GM19023 (cell line): Measurements from ENCODE around the gene ANKS3.

Experiments
- ATAC-seq: cut with Tn5 transposase; IDR thresholded peaks from one replicate; pipeline ENCODE4 v1.9.1; 2021; ENCODE audit warnings: mild to moderate bottlenecking, moderate library complexity; ENCODE audit not compliant: unreplicated experiment

The ANKS3 gene

DNA sequence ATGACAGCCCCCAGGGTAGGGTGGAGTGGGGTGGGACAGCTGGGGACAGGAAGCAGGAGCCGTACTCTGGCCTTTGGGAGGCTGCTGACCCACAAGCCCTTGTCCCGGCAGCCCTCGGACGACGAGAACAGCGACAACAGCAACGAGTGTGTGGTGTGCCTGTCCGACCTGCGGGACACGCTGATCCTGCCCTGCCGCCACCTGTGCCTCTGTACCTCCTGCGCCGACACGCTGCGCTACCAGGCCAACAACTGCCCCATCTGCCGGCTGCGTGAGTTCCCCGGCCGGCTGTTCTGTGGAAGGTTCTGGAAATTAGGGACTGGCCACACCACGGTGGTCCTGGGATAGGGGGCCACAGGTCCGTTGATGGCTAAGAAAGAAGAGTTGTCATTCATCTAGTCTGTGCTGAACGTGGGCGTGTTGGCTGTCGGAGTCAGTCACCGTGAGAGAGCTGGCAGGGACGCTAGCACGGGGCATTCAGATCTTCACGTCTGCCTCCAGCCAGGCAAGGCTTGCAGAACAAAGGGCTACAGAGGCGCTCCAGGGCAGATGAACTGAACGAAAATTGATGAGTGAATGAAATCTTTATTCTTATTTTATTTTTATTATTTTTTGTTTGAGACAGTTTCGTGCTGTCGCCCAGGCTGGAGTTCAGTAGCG lies 60.6 kb downstream of the ANKS3 start:
- no peak for ATAC-seq

DNA sequence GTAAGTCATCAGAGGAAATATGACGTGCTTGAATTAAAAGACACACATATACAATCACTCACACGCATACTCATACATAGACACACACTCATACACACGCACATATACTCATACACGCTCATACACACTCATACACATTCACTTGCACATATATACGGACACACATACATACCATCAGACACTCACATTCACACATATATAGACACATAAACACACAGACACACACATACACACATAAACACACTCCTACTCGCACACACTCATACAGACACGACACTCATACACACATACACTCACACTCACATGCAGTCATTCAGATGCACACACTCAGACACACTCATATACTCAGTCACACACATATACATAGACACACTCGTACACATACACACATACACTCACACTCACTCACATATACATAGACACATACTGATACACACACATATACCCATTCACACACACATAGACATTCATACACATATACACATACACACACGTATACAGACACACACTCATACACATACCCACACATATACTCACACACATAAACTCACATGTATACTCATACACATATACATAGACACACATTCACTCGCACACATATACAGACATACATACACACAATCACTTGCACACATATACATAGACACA lies 65.6 kb downstream of the ANKS3 start:
- no peak for ATAC-seq

DNA sequence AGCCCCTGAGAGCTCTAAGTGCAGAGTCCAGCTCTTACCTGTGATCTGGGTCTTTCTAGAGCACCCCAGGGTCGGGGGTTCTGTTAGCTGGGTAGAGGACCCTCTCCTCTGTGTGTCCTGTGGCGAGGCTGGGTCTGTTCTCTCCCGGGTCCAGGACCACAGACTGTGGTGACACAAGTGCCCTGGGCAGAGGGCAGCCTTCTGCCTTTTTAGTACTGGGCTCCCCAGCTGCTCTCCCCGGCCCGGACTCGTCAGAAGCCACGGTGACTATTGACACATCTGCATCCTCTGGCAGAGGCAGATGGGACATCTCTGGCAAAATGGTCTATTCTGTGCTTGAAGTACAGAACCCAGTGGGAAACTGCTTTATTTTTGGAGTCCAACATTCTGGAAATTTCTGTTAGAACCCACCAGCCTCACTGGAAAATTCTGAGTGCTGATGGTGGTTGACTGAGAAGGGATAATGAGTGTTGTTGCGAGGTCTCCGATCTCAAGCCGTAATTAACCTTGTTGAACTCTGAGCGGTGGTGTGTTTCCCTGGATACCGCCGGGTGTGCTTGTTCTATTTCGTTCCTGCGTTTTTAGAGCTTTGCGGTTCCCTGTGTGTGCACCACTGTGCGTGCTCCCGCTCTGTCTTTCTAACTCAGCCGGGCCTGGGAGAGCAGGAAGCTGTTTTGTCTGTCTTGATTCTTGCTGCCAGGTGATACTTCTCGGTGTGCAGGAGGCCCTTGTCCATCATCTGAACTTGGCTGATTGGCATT lies 66.7 kb downstream of the ANKS3 start:
- no peak for ATAC-seq

DNA sequence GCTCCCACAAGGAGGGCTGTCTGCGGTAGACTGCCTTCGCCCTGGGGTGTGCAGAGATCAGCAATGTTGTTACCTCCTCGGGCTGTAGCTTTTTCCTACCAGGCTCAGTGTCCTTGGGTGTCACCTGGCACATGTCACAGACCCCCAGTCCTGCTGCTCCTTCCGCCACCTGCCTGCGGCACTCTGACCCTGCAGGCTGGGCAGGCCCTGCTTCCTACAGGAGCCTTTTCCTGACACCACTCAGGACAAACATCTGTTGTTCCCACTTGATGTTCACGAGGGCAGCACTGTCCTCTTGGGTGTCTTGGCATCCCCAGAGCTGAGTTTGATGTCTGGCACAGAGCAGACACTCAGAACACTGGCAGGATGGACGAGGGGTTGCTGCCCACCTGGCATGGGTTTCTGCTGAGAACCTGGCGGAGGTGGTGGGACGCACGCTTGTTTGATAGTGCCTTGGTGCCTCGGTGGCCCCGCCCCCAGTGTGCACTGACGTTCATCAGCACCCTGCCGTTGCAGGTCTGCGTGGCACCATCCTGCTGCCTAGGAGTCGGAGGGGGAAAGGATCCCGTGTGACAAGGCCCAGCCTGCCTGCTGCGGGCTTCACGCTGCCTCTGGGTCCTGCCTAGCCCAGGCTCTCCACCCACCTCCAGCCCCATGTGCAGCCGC lies 67.4 kb downstream of the ANKS3 start:
- no peak for ATAC-seq

DNA sequence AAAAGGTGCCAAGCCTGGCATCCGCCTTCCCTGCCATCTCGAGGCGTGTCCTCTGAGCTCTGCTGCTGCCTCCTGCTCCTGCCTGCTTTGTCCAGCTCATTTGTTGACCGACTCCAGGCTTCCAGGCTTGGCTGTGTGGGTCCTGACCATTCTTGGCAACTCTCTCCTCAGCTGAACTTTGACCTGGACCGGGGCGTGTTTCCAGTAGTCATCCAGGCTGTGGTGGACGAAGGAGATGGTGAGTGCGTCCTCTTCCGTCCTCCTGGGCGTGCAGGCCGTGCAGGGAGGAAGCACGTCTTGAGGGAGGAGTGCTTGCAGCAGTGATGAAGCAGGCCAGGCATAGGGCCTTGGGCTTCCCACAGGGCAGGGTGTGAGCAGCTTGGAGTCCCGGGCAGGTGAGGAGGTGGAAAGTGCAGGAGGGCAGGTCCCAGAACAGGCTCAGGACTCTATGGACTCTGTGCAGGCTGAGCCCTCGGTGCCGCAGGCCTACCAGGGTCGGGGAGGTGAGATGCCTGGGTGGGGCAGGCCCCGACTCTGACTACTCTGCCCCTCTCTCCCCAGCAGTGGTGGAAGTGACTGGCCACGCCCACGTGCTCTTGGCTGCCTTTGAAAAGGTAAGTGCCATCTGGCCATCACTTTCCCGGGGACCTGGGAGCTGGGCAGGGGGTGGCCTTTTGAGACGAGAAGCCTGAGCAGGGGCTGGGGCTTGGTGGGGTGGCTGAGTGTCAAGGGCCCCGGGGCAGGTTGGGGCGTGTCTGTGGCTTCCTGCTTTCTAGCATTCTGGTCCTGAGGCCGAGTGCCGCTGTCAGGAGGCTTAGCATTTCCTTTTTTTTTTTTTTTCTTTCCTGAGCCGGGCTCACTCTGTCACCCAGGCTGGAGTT lies 69.3 kb downstream of the ANKS3 start:
- ATAC-seq: no peak

DNA sequence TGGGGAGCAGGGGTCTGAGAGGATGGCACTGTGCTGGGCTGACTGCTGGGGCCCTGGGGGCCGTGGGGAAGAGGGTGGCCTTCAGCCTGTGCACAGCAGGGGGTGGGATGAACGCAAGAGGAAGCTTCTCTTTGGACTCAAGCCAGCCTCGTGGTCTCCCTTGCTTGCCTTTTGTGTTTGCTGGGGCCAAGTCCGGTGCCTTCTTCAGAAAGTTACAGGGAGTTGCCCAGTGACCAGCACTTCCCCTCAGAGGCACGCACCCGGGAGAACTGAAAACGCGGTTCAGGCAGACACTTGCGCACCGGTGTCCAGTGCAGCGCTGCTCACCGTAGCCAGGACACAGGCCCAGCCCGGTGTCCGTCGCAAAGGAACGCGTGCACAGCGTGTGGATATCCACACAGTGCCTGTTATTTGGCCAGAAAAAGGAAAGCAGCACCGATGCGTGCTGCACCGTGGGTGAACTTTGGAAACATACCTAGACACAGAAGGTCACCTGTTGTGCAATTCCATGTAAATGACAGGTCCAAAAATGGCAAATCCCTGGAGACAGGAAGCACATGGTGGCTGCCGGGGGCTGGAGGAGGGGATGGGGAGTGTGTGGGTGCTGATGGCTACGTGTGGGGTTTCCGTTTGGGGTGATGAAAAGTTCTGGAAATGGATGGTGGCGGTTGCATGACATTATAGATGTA lies 70.2 kb downstream of the ANKS3 start:
- no peak for ATAC-seq

DNA sequence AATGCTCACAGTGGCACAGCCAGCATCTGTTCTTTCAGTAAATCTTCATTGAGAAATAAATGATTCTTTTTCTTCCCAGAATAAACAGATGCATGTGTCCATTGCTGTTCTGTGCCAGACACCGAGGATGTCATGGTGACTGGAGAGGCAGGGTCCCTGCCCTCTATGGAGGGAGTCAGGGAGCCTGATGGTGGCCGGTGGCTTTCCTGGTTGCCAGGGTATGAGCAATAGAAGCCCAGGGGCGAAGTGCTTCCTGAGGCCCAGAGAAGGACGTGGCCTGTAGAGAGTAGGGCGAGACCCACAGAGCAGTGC lies 70.7 kb downstream of the ANKS3 start:
- ATAC-seq: no peak

DNA sequence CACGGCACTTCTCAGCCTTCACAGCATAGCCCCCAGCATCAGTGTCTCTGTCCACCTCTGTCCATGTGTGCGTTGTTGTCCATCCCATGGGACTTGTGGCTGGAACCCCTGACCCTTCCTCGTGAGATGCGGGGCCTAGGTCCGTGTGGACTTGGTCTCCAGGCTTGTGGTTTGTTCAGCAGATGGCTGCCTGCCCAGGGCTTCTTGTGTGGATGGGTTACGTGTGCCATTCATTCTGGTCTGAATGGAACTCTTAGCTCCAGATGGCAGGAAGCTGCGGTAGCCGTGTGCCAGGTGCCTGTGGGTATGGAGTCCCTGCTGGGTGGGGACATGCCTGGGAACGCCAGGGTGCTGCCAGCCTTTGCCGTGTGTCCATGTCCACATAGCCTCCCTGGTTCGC lies 72.4 kb downstream of the ANKS3 start:
- no peak for ATAC-seq

DNA sequence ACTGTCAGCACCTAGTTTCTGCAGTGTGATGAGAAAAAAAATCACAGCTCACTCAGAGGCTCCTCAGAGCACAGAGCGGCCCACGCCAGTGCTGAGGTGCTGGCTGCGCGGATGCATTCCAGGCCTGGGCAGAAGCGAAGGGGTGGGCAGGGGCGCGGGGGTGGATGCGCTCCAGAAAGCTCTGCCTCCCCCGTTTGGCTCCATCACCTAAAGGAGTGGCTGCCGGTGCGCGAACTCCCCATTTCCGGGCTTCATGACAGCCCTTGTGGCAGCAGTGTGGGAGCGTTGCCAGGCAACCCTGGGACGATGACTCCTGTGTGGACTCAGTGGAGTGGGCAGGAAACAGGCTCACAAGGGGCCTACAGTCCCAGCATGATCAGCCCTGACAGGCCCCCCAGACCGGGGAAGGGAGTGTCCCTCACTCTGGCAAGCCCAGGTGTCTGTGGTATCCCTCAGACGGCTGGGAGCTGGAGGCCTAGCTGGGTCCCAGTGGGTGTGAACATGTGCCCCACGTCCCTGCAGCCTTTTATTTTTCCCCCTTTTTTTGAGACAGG lies 73.5 kb downstream of the ANKS3 start:
- ATAC-seq: no peak

DNA sequence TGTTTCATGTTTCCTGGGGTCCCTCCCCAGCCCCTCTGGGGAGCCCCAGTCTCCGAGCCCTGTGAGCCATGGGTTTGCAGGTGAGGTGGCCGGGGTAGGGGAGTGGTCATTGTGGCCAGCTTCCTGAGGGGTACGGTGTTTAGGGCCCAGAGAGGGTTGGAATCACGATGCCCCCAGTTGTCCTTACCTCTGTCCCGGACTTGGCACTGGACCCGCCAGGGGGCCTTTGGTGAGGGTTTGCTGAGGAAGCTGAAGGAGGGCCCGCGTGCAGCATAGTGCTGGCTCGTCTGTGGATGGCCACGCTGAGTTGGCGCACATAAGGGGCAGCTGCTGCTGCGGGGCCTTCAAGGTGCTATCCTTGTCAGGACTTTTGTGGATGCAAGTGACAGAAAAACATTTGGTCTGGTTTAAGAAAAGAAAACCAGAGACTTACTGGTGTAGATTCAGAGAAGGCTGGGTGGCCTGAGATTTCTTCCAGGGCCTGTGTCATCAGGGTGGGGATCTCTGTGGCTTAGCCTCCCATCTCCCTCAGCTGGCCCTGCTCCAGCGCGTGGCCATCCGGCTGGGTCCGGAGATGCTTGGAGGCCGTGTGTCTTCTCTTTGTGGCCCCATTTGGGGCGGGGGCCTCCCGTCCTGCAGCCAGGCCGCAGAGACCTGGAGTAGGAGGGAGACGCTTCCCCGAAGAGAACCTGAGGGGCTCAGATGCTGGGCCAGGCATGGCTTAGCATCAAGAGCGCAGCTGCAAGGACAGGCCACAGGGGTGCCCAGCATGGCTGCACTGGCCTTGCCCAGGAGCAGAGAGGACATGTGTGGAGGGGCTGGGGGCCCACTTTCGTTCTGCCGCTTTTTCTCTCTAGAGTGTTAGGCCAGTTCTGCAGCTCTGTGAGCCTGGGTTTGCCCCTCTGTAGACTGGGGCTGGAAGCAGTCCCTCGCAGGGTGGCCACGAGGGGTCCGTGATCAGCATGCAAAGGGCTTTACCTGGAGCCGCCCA lies 74.4 kb downstream of the ANKS3 start:
- ATAC-seq: no peak

DNA sequence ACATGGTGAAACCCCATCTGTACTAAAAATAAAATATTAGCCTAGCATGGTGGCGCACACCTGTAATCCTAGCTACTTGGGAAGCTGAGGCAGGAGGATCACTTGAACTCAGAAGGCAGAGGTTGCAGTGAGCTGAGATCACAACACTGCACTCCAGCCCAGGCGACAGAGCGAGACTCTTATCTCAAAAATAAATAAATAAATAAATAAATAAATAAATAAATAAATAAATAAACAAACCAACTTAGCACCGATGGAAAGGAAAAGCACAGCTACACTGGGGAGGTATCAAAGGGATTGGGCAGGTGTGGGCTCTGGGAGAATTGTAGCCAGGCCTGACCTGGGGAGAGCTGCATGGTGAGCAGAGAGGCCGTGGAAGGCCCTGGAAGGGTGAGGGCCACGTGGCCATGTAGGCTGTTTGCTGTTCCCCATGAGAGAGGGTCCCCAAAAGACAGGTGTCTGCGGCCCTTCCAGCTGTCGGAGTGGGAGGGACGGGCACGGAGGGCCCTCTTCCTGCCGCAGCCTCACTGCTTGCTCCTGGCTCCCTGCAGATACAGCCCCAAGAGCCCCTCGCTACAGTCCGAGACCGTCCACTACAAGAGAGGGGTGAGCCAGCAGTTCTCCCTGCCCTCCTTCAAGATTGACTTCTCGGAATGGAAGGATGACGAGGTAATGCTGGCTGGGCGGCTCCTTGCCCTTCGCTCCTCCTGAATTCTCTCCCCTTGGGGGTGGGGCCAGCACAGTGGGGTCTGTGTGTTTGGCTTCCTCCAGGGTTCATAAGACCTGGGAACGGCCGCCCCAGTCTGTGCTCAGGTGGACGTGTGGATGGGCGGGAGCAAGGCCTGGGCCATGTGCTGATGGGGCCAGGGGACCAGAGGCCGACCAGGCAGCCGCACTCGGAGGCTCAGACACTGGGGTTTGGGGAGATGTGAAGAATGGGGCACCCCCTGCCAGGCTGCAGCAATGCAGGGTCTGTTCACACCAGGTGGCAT lies 77.1 kb downstream of the ANKS3 start:
- no peak for ATAC-seq

DNA sequence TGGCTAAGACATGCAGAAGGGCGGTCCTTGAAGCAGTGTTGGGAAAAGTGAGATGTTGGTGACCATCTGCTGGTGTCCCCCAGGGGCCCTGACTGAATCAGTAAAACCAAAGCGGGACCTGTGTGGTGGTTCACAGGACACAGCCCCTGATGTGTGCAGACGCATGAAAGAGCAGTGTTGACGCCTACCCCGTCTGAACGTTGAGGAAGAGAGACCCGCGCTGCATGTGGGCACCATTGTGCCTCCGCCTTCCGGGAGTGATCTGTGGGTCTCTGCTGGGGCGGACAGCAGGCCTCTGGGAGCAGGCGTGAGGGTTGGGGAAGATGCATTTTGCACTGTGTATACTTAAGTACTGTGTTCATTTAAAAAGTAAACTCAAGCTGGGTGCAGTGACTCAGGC lies 77.8 kb downstream of the ANKS3 start:
- no peak for ATAC-seq

DNA sequence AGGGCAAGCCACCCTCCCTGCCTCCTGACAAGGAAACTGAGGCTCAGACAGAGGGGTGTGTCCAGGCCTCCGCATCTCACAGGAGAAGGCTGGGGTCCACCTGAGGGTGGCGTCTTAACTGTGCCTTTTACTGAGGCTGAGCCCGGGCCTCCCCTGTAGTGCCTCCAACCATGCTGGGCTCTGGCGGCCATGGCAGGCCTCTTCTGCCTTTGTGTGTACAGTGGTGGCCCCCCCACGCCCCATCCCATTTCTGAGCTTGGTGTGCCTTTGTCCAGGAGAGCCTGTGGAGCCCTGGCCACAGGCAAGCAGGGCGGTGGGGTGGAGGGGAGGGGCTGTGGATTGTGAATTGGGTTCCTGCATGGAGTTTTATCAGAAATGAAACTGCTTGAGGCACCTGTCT lies 78.3 kb downstream of the ANKS3 start:
- ATAC-seq: no peak

DNA sequence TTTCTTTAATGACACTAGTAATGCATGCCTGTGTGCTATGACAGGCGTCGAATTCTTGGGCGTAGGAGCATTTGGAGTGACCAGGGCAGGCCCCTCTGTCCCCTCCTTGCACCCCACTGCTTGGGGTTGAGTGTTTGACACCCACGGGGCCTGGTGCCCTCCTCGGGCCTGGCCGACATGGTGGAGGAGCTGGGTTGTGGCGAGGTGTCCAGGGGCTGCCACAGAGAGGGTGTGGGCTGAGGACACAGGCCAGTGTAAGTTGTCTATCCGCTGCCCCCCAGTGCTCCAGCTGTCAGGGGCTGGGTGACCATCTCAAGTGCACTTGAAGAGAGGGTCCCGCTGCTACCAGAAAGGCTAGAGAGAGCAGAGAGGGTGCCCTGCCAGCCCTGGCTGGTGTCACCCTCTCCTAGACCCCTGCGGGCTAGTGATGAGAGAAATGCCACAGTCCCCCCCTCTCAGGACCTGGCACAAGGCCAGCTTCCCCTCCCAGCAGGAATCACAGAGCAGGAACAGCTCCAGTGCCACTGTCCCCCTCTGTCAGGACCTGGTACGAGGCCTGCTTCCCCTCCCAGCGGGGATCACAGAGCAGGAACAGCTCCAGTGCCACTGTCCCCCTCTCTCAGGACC lies 79.0 kb downstream of the ANKS3 start:
- ATAC-seq: no peak

DNA sequence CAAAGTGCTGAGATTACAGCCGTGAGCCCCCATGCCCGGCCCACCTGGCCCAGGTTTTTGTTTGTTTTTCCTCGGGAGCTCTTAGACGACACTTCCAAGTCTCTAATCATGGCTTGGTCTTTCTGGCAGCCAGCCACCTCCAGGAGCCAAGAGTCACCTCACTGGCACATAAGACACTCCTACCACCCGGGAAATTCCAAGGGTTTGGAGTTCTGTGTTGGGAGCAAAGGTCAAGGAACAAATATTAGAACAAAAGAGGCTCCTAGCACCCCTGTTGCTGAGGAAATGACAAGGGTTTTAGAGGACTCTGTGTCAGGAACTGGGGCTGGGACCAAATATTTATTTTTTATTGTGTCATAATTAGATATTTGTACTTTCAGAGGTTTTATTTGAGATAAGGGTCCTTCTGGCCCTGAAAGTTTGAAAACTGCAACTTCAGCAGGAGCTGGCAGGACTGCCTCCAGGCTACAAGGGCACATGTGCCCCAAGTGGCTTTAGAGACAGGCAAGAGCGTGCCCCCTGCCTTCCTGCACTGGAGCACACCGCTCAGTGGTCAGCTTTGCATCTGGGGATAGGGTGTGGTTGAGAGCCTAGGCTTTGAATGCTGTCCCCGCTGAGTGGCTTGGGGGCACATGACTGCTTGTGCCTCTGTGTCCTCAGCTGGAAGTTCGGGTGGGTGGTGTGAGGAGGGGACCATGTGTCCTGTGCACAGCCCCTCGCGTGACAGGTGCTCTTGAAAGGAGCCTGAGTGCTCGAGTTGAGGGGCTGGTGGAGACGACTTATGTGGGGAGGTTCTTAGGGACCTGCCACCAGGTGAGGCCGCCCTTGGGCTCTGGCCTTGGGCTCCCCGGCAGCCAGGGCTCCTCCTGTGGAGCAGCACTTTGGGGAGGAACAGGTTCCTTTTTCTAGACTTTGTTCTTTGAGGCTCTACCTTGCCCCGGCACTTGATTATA lies 79.8 kb downstream of the ANKS3 start:
- no peak for ATAC-seq

DNA sequence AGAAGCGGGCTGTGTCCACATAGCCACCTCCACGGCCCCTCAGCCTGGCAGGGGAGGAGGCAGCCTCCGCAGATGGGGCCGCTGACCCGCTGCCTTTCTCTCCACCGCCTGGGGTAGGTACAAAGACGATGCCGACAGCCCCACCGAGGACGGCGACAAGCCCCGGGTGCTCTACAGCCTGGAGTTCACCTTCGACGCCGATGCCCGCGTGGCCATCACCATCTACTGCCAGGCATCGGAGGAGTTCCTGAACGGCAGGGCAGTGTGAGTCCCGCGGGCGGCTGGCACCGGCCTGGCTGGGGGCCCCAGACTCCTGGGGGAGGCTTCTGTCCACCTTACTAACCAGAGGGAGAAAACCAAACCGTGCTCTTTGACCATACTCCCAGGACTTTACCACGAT lies 81.5 kb downstream of the ANKS3 start:
- ATAC-seq: no peak
